H1 (cell line): ENCODE measurements around the gene CALM1. TPM values are rescaled to one million over a fixed set of nuclear protein-coding genes. Genes with fewer than 3 reads are reported as not detected.

Experiments used
- CTCF ChIA-PET: fragments of 300-600 bp; sonication (Branson Sonifier 250); formaldehyde crosslinking; loops from one replicate; lab custom pipeline; 2021; ENCODE audit not compliant: partially characterized antibody; lab: Charles Lee
- POLR2A ChIA-PET: fragments of 300-600 bp; sonication (Branson Sonifier 250); formaldehyde crosslinking; loops from one replicate; lab custom pipeline; 2021; ENCODE audit warnings: inconsistent platforms; ENCODE audit not compliant: partially characterized antibody; lab: Charles Lee
- DNase-seq, 2 experiments: peaks; one replicate each; pipeline versions ENCODE4 v3.0.0 to v3.0.0-alpha.2; 2010 to 2022; ENCODE audit warnings: low spot score in 2 of 2, low read depth in 1 of 2, mixed read lengths in 1 of 2
- FAIRE-seq: peaks from 2 replicates; lab custom pipeline; 2011; peaks lifted over from hg19 to GRCh38; lab: Jason Lieb, UNC
- H2AFZ ChIP-seq: 2 replicates; pipeline ENCODE4 v1.8.1; 2012; ENCODE audit warnings: low read length, inconsistent platforms
- H2AK5ac ChIP-seq: 2 replicates; pipeline ENCODE4 v1.6.1; 2013; ENCODE audit warnings: low read depth, low read length
- H2BK120ac ChIP-seq: replicated peaks from 2 replicates; pipeline ENCODE3; 2013; ENCODE audit warnings: low read depth, low read length, inconsistent platforms
- H2BK12ac ChIP-seq: 2 replicates; pipeline ENCODE4 v1.6.1; 2013; ENCODE audit warnings: low read depth, low read length
- H2BK15ac ChIP-seq: 2 replicates; pipeline ENCODE4 v1.6.1; 2013; ENCODE audit warnings: low read length
- H2BK20ac ChIP-seq: 2 replicates; pipeline ENCODE4 v1.6.1; 2013; ENCODE audit warnings: low read length
- H2BK5ac ChIP-seq: 2 replicates; pipeline ENCODE4 v1.6.1; 2013; ENCODE audit warnings: low read depth, low read length
- H3K14ac ChIP-seq: 2 replicates; pipeline ENCODE4 v1.6.1; 2013; ENCODE audit warnings: inconsistent platforms; ENCODE audit not compliant: insufficient read length
- H3K18ac ChIP-seq: 2 replicates; pipeline ENCODE4 v1.6.1; 2013; ENCODE audit warnings: low read length; ENCODE audit errors: extremely low read depth
- H3K23ac ChIP-seq: 2 replicates; pipeline ENCODE4 v1.6.1; 2013; ENCODE audit warnings: inconsistent platforms; ENCODE audit not compliant: insufficient read length
- H3K23me2 ChIP-seq: 2 replicates; pipeline ENCODE4 v1.6.1; 2013; ENCODE audit warnings: low read depth, low read length
- H3K27ac ChIP-seq: 2 replicates; pipeline ENCODE4 v1.6.1; 2011; ENCODE audit warnings: low read depth, low read length, inconsistent platforms
- H3K27me3 ChIP-seq, 4 experiments: replicated peaks in 1 of 4; 1 replicate in 1 of 4; 2 replicates in 3 of 4; pipeline versions ENCODE4 v1.6.1 to v1.8.1; 2011 to 2013; ENCODE audit warnings: low read length in 3 of 4, mild to moderate bottlenecking in 3 of 4, inconsistent platforms in 2 of 4, mixed read lengths in 2 of 4, moderate library complexity in 1 of 4; ENCODE audit not compliant: control insufficient read depth in 3 of 4, insufficient read depth in 3 of 4; ENCODE audit errors: extremely low read depth in 1 of 4
- H3K36me3 ChIP-seq, 4 experiments: 2 replicates each; pipeline versions ENCODE4 v1.6.1 to v1.8.1; 2011 to 2013; ENCODE audit warnings: mild to moderate bottlenecking in 4 of 4, low read length in 3 of 4, moderate library complexity in 2 of 4, control low read depth in 1 of 4, inconsistent platforms in 1 of 4; ENCODE audit not compliant: insufficient read depth in 4 of 4, control insufficient read depth in 2 of 4
- H3K4ac ChIP-seq: replicated peaks from 2 replicates; pipeline ENCODE3; 2013; ENCODE audit warnings: low read length, low read depth, mixed read lengths, inconsistent platforms; ENCODE audit not compliant: insufficient read length
- H3K4me1 ChIP-seq, 4 experiments: replicated peaks in 1 of 4; 1 replicate in 1 of 4; 2 replicates in 3 of 4; pipeline versions ENCODE4 v1.6.1 to v1.8.1; 2011 to 2013; ENCODE audit warnings: low read length in 3 of 4, inconsistent platforms in 2 of 4, mixed read lengths in 1 of 4; ENCODE audit not compliant: insufficient read depth in 4 of 4, control insufficient read depth in 3 of 4
- H3K4me2 ChIP-seq, 2 experiments: 2 replicates each; pipeline versions ENCODE4 v1.6.1 to v1.8.1; 2011 to 2013; ENCODE audit warnings: low read depth in 2 of 2, low read length in 2 of 2, control low read depth in 1 of 2, inconsistent platforms in 1 of 2, mild to moderate bottlenecking in 1 of 2; ENCODE audit not compliant: insufficient read depth in 1 of 2
- H3K4me3 ChIP-seq, 4 experiments: fragments of 200-600, 300-600 bp in 1 of 4; sonication (generic), shearing (Covaris generic), sonication (Bioruptor Twin) in 1 of 4; 2 replicates each; pipeline versions ENCODE4 v1.5.1 to v1.8.1; 2011 to 2016; ENCODE audit warnings: low read length in 4 of 4, low read depth in 3 of 4, control low read depth in 2 of 4, inconsistent platforms in 2 of 4, mild to moderate bottlenecking in 2 of 4, mixed read lengths in 1 of 4, moderate library complexity in 1 of 4; ENCODE audit not compliant: insufficient read depth in 2 of 4; ENCODE audit errors: extremely low read depth in 1 of 4
- H3K56ac ChIP-seq: replicated peaks from 2 replicates; pipeline ENCODE3; 2013; ENCODE audit warnings: low read depth, mild to moderate bottlenecking, mixed read lengths, low read length, inconsistent platforms; ENCODE audit not compliant: insufficient read length
- H3K79me1 ChIP-seq: 2 replicates; pipeline ENCODE4 v1.6.1; 2013; ENCODE audit warnings: low read depth, low read length, control low read depth
- H3K79me2 ChIP-seq, 2 experiments: 2 replicates each; pipeline versions ENCODE4 v1.6.1 to v1.8.1; 2012 to 2013; ENCODE audit warnings: low read length in 2 of 2, mild to moderate bottlenecking in 2 of 2, inconsistent platforms in 1 of 2; ENCODE audit not compliant: insufficient read depth in 2 of 2, control insufficient read depth in 1 of 2
- H3K9ac ChIP-seq, 4 experiments: replicated peaks in 1 of 4; 1 replicate in 1 of 4; 2 replicates in 3 of 4; pipeline versions ENCODE4 v1.6.1 to v1.8.1; 2011 to 2013; ENCODE audit warnings: low read depth in 3 of 4, low read length in 3 of 4, control low read depth in 2 of 4, mild to moderate bottlenecking in 2 of 4, moderate library complexity in 2 of 4, inconsistent platforms in 1 of 4; ENCODE audit errors: extremely low read depth in 1 of 4
- H3K9me3 ChIP-seq, 2 experiments: 2 replicates each; pipeline versions ENCODE4 v1.6.1 to v1.8.1; 2012 to 2013; ENCODE audit warnings: mild to moderate bottlenecking in 2 of 2, moderate library complexity in 2 of 2, control low read depth in 1 of 2, inconsistent platforms in 1 of 2, low read depth in 1 of 2, low read length in 1 of 2, mixed read lengths in 1 of 2; ENCODE audit not compliant: insufficient read depth in 2 of 2
- H4K20me1 ChIP-seq, 2 experiments: replicated peaks in 1 of 2; 2 replicates each; pipeline versions ENCODE3 to v1.8.1; 2011 to 2013; ENCODE audit warnings: inconsistent platforms in 2 of 2, low read length in 2 of 2, mild to moderate bottlenecking in 1 of 2; ENCODE audit not compliant: insufficient read depth in 2 of 2, control insufficient read depth in 1 of 2
- H4K5ac ChIP-seq: 2 replicates; pipeline ENCODE4 v1.6.1; 2013; ENCODE audit warnings: low read length, low read depth, mixed read lengths, inconsistent platforms; ENCODE audit not compliant: insufficient read length
- H4K8ac ChIP-seq: 2 replicates; pipeline ENCODE4 v1.8.0; 2013; ENCODE audit warnings: mild to moderate bottlenecking, moderate library complexity, low read length, inconsistent platforms; ENCODE audit not compliant: insufficient read depth; ENCODE audit errors: extremely low read depth
- H4K91ac ChIP-seq: replicated peaks from 2 replicates; pipeline ENCODE3; 2013; ENCODE audit warnings: low read length, mixed read lengths, inconsistent platforms; ENCODE audit not compliant: insufficient read length
- EGR1 ChIP-seq: IDR thresholded peaks from 2 replicates; pipeline ENCODE4 v1.6.1; 2011; ENCODE audit warnings: low read depth, low read length, borderline replicate concordance
- HDAC6 ChIP-seq: IDR thresholded peaks from one replicate; pipeline ENCODE4 v1.7.1; 2012; ENCODE audit warnings: low read depth, mild to moderate bottlenecking, inconsistent platforms, low read length, moderate library complexity
- MAX ChIP-seq: IDR thresholded peaks from 2 replicates; pipeline ENCODE4 v1.6.1; 2012; ENCODE audit warnings: inconsistent platforms
- NRF1 ChIP-seq: IDR thresholded peaks from 2 replicates; pipeline ENCODE4 v1.6.1; 2011; ENCODE audit warnings: mild to moderate bottlenecking, low read depth, low read length, improper control_type of control experiment
- RXRA ChIP-seq: IDR thresholded peaks from 2 replicates; pipeline ENCODE4 v1.6.1; 2011; ENCODE audit warnings: low read depth, mild to moderate bottlenecking, low read length, moderate library complexity; ENCODE audit not compliant: insufficient read depth
- SAP30 ChIP-seq: fragments of 300-600 bp; sonication (generic); IDR thresholded peaks from 2 replicates; pipeline ENCODE4 v1.7.1; 2012; ENCODE audit warnings: low read length, moderate library complexity, mild to moderate bottlenecking, inconsistent platforms; ENCODE audit not compliant: insufficient read depth, insufficient replicate concordance
- SIN3A ChIP-seq, 2 experiments: IDR thresholded peaks in 1 of 2; conservative IDR thresholded peaks in 1 of 2; 2 replicates each; pipeline ENCODE4 v1.6.1; 2011 to 2012; ENCODE audit warnings: low read length in 2 of 2, improper control_type of control experiment in 1 of 2, low read depth in 1 of 2, mild to moderate bottlenecking in 1 of 2
- SIX5 ChIP-seq: IDR thresholded peaks from 2 replicates; pipeline ENCODE4 v1.6.1; 2011; ENCODE audit warnings: mild to moderate bottlenecking, low read depth, low read length
- SP4 ChIP-seq: IDR thresholded peaks from 2 replicates; pipeline ENCODE4 v1.6.1; 2012; ENCODE audit warnings: low read length, inconsistent platforms
- SRF ChIP-seq: IDR thresholded peaks from 2 replicates; pipeline ENCODE4 v1.6.1; 2011; ENCODE audit warnings: mild to moderate bottlenecking, low read depth, low read length, moderate library complexity
- TAF7 ChIP-seq: optimal IDR thresholded peaks from 2 replicates; pipeline ENCODE3; 2011; ENCODE audit warnings: low read depth, mild to moderate bottlenecking, inconsistent platforms, low read length, moderate library complexity, borderline replicate concordance
- USF2 ChIP-seq: IDR thresholded peaks from 2 replicates; pipeline ENCODE4 v1.6.1; 2011; ENCODE audit warnings: low read length, improper control_type of control experiment
- ZNF274 ChIP-seq: IDR thresholded peaks from 2 replicates; pipeline ENCODE4 v1.7.0; 2012; ENCODE audit warnings: low read length, borderline replicate concordance; ENCODE audit errors: extremely low read depth
- WGBS, 2 experiments: shearing (Covaris generic) in 1 of 2; methylation state at CpG; one replicate each; pipeline versions ENCODE4 v1.1.6 to v1.1.7; 2013 to 2015; ENCODE audit warnings: low lambda C conversion rate in 2 of 2, mixed read lengths in 2 of 2, inconsistent platforms in 1 of 2, low coverage in 1 of 2, missing lambda C conversion rate in 1 of 2; ENCODE audit not compliant: insufficient replicate concordance in 2 of 2, insufficient coverage in 1 of 2, insufficient read length in 1 of 2; ENCODE audit errors: extremely low coverage in 1 of 2, missing lambda C conversion rate in 1 of 2; 5-methylcytosine and 5-hydroxymethylcytosine counted together
- polyA plus RNA-seq, 7 experiments: library from polyadenylated mRNA; depleted of rRNA in 3 of 7; stranded (reverse) in 5 of 7; unstranded in 2 of 7; fragments of >200 nt in 5 of 7; fragments of 200-250 nt in 2 of 7; gene quantifications; 1 replicate in 5 of 7; 2 replicates in 1 of 7; 4 replicates in 1 of 7; pipeline versions ENCODE4 v1.2.1 to v1.2.3, GENCODE V29; 2011 to 2013; ENCODE audit warnings: missing spikeins in 2 of 7, mixed read lengths in 2 of 7
- total RNA-seq: library from RNA; stranded (reverse); fragmentation: NEBNext Ultra II Directional; extraction: Animal tissue kit (Norgen Biotek cat#: 25700); gene quantifications from 2 replicates; pipeline ENCODE4 v1.2.1, GENCODE V29; 2021

CALM1 gene
- total and polyA plus RNA-seq, 2 of the 8 experiments (the other 6 are each of a cell fraction or from before 2014, with no cell fraction given), result 285 to 422 TPM

GRCh38 chr14:90348270-90348669, 48.6 kb upstream of the CALM1 start:
- Histone ChIP-seq H4K91ac (no peak overlapping the region), H3K4me3 (no peak overlapping the region), H3K4me2 (no peak overlapping the region), H3K18ac (no peak overlapping the region), H2BK12ac (no peak overlapping the region), H2AFZ (no peak overlapping the region), H2BK120ac (no peak overlapping the region), H3K4me1 (peaks cover 0 to 5% (median 4%) of the 10 kb centered on the region in 4 experiments; a peak in 3 of 7 replicates), H4K8ac (no peak overlapping the region), H3K27me3 (no peaks in the 10 kb centered on the region), H2BK15ac (no peak overlapping the region), H3K14ac (no peak overlapping the region), H3K79me2 (no peaks in the 10 kb centered on the region), H2BK20ac (no peak overlapping the region), H3K4ac (no peak overlapping the region), H4K20me1 (no peaks in the 10 kb centered on the region), H3K27ac (no peak overlapping the region), H2AK5ac (no peak overlapping the region), H3K23ac (no peak overlapping the region), H3K9ac (no peak overlapping the region), H3K23me2 (no peaks in the 10 kb centered on the region; the same call in 1 of the 2 replicates), H4K5ac (no peak overlapping the region), H3K56ac (no peak overlapping the region), H3K36me3 (no peaks in the 10 kb centered on the region), H3K79me1 (no peaks in the 10 kb centered on the region), H3K9me3 (no peaks in the 10 kb centered on the region), H2BK5ac (no peak overlapping the region)
- CTCF ChIA-PET, result no interaction called here
- 93% methylated on average over 2 of the region's 2 CpGs; no CpG with 5 or more reads in 1 of the 2 experiments for WGBS, 2 experiments
- no peak for FAIRE-seq
- no peak for DNase-seq
- POLR2A ChIA-PET, result interaction anchor here (1.2 kb wide), 1 partner anchor 48 kb away, joined by 3 read pairs; no protein-coding TSS in a partner anchor
- TF ChIP-seq SRF (no peak), EGR1 (no peak), HDAC6 (no peak), TAF7 (no peak), SAP30 (no peak), RXRA (no peak), SP4 (no peak), NRF1 (no peak), ZNF274 (no peak), SIN3A (conservative IDR thresholded peaks at IDR 0.05 in 1 of 2, IDR thresholded peaks at IDR 0.05 in 1 of 2; ENCODE audit: low read depth in 1 of 2, low read length in 2 of 2) (no peak), USF2 (no peak), MAX (no peak), SIX5 (no peak)
